Right lobe of liver (tissue), 6 donors: Measurements from ENCODE around the gene TOB1. TPM values are rescaled to one million over a fixed set of nuclear protein-coding genes. Genes with fewer than 3 reads are reported as not detected.

ENCODE experiments used
- ATAC-seq, 4 donors: fragments of 200-7000 bp; cut with Tn5 transposase; one replicate each; pipeline ENCODE4 v1.9.1; 2020; ENCODE audit warnings: mild to moderate bottlenecking in 4 of 4, moderate library complexity in 4 of 4
- DNase-seq, 3 donors: peaks; one replicate each; pipeline ENCODE4 v3.0.0-alpha.2; 2020
- H3K27ac ChIP-seq, 3 donors: fragments of 200-600 bp; one replicate each; pipeline ENCODE4 v1.8.0; 2022
- H3K27me3 ChIP-seq, 2 donors: fragments of 200-600 bp; one replicate each; pipeline ENCODE4 v1.8.0; 2022
- H3K36me3 ChIP-seq, 4 donors: fragments of 200-600 bp; sonication (generic) in 1 of 4; one replicate each; pipeline versions ENCODE4 v1.5.1 to v1.8.0; 2017 to 2022; ENCODE audit warnings: control low read depth in 1 of 4
- H3K4me1 ChIP-seq, 4 donors: fragments of 200-600 bp; sonication (generic) in 1 of 4; one replicate each; pipeline versions ENCODE4 v1.5.1 to v1.8.0; 2017 to 2022; ENCODE audit warnings: control low read depth in 1 of 4
- H3K4me3 ChIP-seq, 3 donors: fragments of 200-600 bp; one replicate each; pipeline ENCODE4 v1.8.0; 2022
- H3K9me3 ChIP-seq, 4 donors: fragments of 200-600 bp; sonication (generic) in 1 of 4; one replicate each; pipeline versions ENCODE4 v1.5.1 to v1.8.0; 2017 to 2022; ENCODE audit warnings: control low read depth in 1 of 4
- POLR2A ChIP-seq: fragments of 450-650 bp; IDR thresholded peaks from one replicate; pipeline ENCODE4 v1.6.1; 2017; ENCODE audit warnings: antibody characterized with exemption, mild to moderate bottlenecking
- WGBS: methylation state at CpG from one replicate; pipeline ENCODE4 v1.1.6; 2018; ENCODE audit warnings: low coverage, low lambda C conversion rate; ENCODE audit not compliant: insufficient coverage; ENCODE audit errors: missing lambda C conversion rate; 5-methylcytosine and 5-hydroxymethylcytosine counted together
- intact Hi-C, 2 donors: fragments of 100-400 bp; cut with DNase I; formaldehyde crosslinking; loops; one replicate each; pipeline versions ENCODE4 v1.11.2 to v1.14.1; 2022
- total RNA-seq, 6 experiments: library from RNA; depleted of rRNA in 2 of 6; stranded (reverse); fragments of >200 nt in 2 of 6; fragmentation: NEBNext Ultra II Directional in 3 of 6; extraction: Animal tissue kit (Norgen Biotek cat#: 25700) in 3 of 6; gene quantifications; one replicate each; pipeline versions ENCODE4 v1.1.0 to v1.2.4, GENCODE V29; 2016 to 2023
- TF ChIP-seq, protein P1 (sequence below), 4 donors: fragments of 200-600 bp in 3 of 4; fragments of 450-650 bp in 1 of 4; IDR thresholded peaks; one replicate each; pipeline versions ENCODE4 v1.5.1 to v1.8.0; 2016 to 2022; ENCODE audit warnings: antibody characterized with exemption in 4 of 4, mild to moderate bottlenecking in 2 of 4
- donor health status: DM: no; HTN: yes; CAD: no.
- donor health status: DM: no; HTN: no; CAD: no.
- donor health status: DM: no; HTN: no; CAD: no.
- donor health status: DM: no; HTN: yes; CAD: no.
- donor health status: DM: no; HTN: yes; CAD: no.

TOB1 gene
- total RNA-seq, 6 experiments from 2014 or later: 36.2 to 222 (median 82.1) TPM

DNA sequence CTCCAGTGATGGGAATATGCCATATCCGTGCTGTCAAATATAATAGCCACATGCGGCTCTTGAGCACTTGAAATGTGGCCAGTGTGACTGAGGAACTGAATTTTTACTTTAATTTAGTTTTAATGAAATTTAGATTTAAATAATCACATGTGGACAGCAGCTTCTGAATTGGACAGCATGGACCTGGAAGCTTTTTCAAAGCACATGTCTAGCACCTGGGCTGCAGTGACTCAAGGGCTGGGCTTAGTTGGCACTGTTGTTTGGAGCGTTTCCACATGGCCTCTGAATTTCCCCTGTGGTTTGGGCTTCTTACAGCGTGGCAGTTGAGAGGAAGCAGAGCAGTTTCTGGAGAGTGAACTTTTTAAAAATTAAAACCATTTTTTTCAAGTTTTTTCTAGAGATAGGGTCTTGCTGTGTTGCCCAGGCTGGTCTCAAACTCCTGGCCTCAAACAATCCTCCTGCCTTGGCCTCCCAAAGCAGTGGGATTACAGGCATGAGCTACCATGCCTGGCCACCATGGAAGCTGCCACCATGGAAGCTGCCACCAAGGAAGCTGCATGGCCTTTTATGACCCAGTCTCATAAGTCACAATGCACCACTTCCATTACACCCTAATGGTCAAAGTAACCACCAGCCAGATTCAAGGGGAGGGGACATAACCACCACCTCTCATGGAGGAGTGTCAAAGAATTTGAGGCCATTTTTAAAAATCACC is 6.7 kb upstream of the TOB1 start:
- DNase-seq: peak in 2 of 3 donors; percentile 46 to 82
- intact Hi-C loops: no loop called here

DNA sequence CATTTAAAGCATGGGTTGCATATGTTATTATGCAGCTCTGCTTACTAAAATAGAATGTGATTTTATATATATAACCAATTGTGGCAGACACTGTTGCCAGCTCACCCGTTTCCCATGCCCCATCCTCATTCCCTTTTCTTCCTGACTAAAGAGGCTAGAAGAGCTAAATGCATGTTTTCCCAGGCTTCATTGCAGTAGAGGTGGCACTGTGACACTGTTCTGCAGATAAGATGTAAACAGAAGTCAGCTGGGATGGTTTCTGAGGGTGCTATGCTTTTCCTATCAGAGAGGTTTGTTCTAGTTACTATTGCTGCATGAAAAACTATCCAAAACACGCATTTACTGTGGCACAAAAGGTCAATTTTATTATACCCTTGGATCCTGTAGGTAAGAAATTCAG is 5.7 kb upstream of the TOB1 start:
- TF ChIP-seq, protein P1, sequence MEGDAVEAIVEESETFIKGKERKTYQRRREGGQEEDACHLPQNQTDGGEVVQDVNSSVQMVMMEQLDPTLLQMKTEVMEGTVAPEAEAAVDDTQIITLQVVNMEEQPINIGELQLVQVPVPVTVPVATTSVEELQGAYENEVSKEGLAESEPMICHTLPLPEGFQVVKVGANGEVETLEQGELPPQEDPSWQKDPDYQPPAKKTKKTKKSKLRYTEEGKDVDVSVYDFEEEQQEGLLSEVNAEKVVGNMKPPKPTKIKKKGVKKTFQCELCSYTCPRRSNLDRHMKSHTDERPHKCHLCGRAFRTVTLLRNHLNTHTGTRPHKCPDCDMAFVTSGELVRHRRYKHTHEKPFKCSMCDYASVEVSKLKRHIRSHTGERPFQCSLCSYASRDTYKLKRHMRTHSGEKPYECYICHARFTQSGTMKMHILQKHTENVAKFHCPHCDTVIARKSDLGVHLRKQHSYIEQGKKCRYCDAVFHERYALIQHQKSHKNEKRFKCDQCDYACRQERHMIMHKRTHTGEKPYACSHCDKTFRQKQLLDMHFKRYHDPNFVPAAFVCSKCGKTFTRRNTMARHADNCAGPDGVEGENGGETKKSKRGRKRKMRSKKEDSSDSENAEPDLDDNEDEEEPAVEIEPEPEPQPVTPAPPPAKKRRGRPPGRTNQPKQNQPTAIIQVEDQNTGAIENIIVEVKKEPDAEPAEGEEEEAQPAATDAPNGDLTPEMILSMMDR (IDR thresholded peaks at IDR 0.05): no peak
- TF ChIP-seq POLR2A: no peak
- Histone ChIP-seq H3K4me1 (peaks cover 0 to 16% (median 6%) of the 10 kb centered on the region in 4 donors), H3K27ac (peak overlapping the region in 1 of 3 donors; percentile 30), H3K4me3 (no peak overlapping the region), H3K27me3 (no peaks in the 10 kb centered on the region), H3K36me3 (no peaks in the 10 kb centered on the region), H3K9me3 (no peaks in the 10 kb centered on the region)
- DNase-seq: peak in 1 of 3 donors; percentile 31
- 24% methylated on average over 2 of the region's 2 CpGs for WGBS
- ATAC-seq: no peak
- intact Hi-C loops: no loop called here

More for the DNA sequence above, 6.7 kb upstream of the TOB1 start:
- Histone ChIP-seq H3K36me3 (no peaks in the 10 kb centered on the region), H3K27me3 (no peaks in the 10 kb centered on the region), H3K4me3 (no peak overlapping the region), H3K4me1 (peaks cover 0 to 22% (median 6%) of the 10 kb centered on the region in 4 donors), H3K27ac (peak overlapping the region in 1 of 3 donors; percentile 30), H3K9me3 (no peaks in the 10 kb centered on the region)
- TF ChIP-seq POLR2A: no peak
- TF ChIP-seq, protein P1 (IDR thresholded peaks at IDR 0.05): no peak
- peak; percentile 82 to 84 (median 84) for ATAC-seq
- 27% methylated on average over 4 of the region's 4 CpGs for WGBS

DNA sequence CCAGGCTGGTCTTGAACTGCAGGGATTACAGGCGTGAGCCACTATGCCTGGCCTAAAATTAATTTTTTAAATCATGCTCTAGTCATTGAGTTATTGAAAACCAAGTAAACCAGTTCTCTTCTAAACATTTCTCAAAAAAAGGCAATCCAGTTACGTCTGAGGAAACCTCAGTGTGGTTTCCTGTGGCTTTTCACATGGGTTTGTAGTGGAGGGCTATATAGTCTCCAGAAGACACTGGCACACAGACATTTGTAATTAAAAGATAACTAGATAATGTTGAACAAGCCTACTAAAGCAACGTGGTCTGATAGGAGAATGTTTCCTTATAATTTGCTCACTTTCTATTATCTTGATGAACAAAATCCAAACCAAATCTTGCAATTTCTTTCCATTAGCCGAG is 5.2 kb upstream of the TOB1 start:
- ATAC-seq: no peak
- H3K36me3 ChIP-seq: no peaks in the 10 kb centered on the region
- H3K4me1 ChIP-seq: peaks cover 0 to 16% (median 6%) of the 10 kb centered on the region in 4 donors
- H3K4me3 ChIP-seq: no peak overlapping the region
- TF ChIP-seq, protein P1 (IDR thresholded peaks at IDR 0.05): no peak
- TF ChIP-seq POLR2A: no peak
- intact Hi-C loops: no loop called here
- H3K27ac ChIP-seq: no peak overlapping the region
- no peaks in the 10 kb centered on the region for H3K27me3 ChIP-seq
- no peaks in the 10 kb centered on the region for H3K9me3 ChIP-seq
- DNase-seq: no peak
- 44% methylated on average over 4 of the region's 4 CpGs for WGBS

DNA sequence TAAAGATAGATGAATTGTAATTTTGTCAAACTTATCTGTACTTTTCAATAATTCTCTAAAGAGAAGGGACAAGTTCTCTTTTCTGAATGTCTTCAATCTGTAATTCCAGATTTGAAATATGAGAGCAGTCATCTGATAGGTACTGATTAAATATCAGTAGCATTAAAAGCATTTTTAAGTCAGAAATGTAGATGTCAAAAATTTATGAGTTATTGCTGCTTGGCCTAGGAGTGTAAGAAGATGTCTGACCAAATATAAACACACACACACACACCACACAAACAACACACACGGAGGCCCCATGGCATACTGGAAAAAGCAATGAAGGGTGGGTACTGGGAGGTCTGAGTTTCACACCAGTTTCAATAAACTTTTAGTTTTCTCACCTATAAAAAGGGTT is 2.4 kb upstream of the TOB1 start:
- peak overlapping the region; percentile 97 to 100 (median 99) for H3K27ac ChIP-seq
- no peak for ATAC-seq
- peak overlapping the region in 2 of 3 donors; percentile 56 to 78 for H3K4me3 ChIP-seq
- no peak for DNase-seq
- 10% methylated on average over 1 of the region's 1 CpG for WGBS
- H3K9me3 ChIP-seq: no peaks in the 10 kb centered on the region
- H3K4me1 ChIP-seq: peaks cover 0 to 16% (median 6%) of the 10 kb centered on the region in 4 donors
- intact Hi-C loops: loop anchor here in 1 of 2 donors (5.0 kb wide), 1 partner anchor 79 kb away; no protein-coding TSS in a partner anchor
- TF ChIP-seq, protein P1 (IDR thresholded peaks at IDR 0.05): no peak
- TF ChIP-seq POLR2A: no peak
- no peaks in the 10 kb centered on the region for H3K27me3 ChIP-seq
- peaks cover 0 to 2% (median under 1%) of the 10 kb centered on the region in 4 donors for H3K36me3 ChIP-seq
